ENCODE results near the gene FNDC3B.

Gene FNDC3B

GRCh38 chr3:172442606-172443005 lies 403.2 kb downstream of the FNDC3B start:
- DNase-seq = peak; percentile 38

DNA sequence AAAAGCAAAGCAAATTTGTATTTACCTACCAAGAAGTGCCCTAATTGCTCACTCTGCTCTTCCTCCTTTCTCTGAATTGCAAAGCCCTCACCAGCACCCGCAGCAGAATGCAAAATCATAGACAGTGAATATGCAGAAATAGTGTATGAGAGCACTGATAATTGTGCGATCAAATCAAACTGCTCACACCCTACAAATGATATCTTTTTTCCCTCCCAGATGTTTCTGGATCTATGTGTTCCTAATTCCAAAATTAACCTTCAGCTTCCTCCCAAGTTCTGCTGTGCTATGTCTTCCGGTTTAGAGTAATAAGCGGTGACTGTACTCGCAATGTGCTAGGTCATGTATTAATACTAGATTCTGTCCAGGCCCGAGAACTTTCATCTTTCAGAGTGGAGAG lies 405.4 kb downstream of the FNDC3B start:
- no peak for DNase-seq

DNA sequence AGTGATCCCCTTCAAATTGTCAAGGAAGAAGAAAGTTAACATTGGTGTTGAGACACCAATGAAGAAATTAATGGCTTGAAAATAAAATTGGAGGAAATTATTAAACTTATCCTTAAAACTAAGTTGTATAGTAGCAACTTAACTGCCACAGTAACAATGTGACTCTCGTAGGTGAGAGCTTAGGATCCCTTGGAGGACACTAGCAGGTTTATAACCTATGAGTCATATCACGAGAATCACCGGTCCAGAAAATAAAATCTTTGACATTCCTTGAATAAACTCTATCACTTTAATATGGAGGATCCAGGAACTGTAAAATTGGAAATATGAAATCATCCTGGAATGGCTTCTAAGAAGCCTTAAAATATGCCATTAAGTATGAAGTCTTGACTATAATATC lies 406.8 kb downstream of the FNDC3B start:
- DNase-seq = no peak

GRCh38 chr3:172447611-172448579 lies 408.5 kb downstream of the FNDC3B start, which contains the start of gene GHSR:
Gene GHSR (minus strand): TSS chr3:172448456. CDS start chr3:172448413, 43 bp downstream.
- no peak for DNase-seq

GRCh38 chr3:172448661-172449465 lies 409.5 kb downstream of the FNDC3B start:
- no peak for DNase-seq

- DNase-seq = no peak
Observed at GRCh38 chr3:172449466-172450149, 410.2 kb downstream of the FNDC3B start.

Measured in inflammatory macrophage treated with lipopolysaccharide for 4 hours (primary cell).